HS-27A (cell line): ENCODE measurements around the gene MGAT5.

Experiments
- DNase-seq: peaks from one replicate; pipeline ENCODE4 v3.0.0-alpha.2; 2012; ENCODE audit warnings: low read depth, missing footprints

The MGAT5 gene

DNA sequence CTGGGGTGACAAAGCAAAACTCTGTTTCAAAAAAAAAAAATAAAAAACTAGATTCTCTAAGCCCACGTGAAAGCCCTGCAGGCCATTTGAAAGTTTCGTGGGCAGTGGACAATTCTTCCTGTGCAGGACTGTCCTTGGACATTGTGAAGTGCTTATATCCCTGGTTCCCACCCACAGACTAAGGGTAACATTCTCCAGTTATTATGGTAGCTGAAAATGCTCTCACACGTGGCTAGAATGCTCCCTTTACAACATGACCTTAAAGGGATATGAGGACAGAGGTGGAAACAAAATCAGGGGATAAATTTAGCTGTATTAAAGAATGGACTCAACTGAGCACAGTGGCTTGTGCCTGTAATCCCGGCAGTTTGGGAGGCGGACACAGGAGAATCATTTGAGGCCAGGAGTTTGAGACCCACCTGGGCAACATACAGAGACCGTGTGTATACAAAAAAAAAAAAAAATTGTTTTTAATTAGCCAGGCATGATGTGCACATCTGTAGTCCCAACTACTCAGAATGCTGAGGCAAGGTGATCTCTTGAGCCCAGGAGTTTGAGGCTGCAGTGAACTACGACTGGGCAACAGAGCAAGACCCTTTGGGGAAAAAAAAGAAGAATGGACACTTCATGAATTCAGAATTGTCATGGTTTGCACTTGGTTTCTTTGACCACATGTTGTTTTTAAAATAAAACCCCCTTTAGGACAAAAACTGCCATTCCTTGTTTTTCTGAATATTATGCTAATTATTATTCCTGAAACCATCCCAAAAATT is 167.9 kb downstream of the MGAT5 start:
- no peak for DNase-seq

- no peak for DNase-seq
Measured at GRCh38 chr2:134425724-134426496, 172.0 kb downstream of the MGAT5 start.

DNA sequence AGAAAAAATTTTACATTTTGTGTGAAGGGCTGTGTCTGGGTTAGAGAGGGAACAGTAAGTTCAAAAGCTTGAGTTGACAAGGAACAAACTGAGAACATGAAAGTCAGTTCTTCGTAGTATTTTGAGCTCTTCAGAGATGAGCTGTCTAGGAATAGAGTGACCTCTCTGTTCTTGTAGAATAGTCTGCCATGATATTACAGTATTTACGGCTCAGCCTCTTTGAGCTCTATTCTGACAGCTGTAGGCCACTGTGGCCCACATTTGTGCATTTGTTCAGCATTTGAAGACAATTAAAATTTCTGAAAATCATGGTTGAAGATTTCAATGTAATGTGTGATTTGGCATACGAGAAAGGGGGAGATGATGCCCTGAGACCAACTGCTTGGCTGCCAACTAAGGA is 172.8 kb downstream of the MGAT5 start:
- no peak for DNase-seq

- no peak for DNase-seq
Measured at GRCh38 chr2:134429886-134430285, 176.0 kb downstream of the MGAT5 start.

DNA sequence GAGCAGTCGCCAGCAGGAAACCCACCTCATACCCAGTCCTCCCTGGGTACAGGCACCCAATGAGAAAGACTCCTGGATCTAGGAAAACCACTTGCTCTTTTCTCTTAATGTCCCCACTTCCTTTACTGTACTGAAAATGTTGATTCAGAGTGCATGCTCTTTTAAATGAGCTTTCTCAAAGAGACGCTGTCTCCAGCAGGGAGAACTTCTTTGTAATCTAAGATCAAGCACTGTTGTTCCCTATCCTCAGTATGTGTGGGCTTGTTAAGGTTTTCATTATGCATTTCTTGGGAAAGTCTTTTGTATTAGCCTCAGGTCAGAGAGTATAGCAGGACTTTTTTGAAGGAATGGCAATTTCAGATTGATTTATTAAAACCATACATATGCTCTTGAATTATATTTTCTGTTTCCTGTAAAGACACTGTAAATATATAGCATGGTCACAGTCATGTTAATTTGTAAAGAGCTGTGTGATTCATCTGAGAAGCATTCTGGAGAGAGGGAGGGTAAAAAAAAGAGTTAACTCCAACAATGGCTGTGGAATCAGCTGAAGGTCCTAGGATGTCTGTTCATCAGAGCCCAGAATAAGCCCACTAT is 178.1 kb downstream of the MGAT5 start:
- DNase-seq, result no peak

DNA sequence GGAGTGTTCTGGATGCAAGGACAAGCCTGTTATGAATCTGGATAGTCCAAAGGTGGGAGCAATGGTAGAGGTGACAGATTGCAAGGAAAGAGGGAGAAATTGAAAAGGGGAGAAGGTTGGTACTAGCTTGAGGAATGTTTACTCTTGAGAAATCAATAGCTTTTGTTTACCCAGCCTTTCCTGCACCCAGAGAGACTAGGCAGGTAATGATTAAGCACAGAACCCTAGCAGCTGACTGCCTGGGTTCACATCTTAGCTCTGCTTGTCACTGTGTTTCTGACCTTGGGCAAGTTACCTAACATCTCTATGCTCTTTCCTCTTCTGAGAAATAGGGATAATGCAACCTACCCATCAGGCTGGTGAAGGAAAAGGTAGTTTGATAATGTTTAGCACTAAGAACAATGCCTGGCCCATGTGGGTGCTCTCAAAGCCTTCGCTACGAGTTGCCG is 178.6 kb downstream of the MGAT5 start:
- DNase-seq, result no peak

GRCh38 chr2:134433469-134433868 is 179.6 kb downstream of the MGAT5 start:
- no peak for DNase-seq

DNA sequence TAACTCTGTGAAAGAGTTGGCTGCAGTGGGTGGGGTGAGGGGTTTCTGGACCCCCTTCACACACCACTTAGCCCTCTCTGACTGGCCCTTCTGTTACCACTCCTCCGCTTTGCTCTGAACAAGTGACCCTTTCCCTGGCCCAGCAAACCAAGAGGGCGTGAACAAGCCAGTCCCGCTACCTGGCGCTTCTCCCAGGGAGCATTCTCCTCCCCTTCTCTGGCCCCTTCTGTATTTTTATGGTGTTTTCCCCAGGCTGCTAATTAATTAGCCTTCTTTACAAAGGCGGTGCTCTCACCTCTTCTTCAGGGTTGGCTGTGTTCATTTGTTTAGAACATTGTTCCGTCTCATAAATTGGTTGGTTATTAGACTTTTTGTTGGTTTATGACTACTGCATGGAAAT is 180.1 kb downstream of the MGAT5 start:
- no peak for DNase-seq

GRCh38 chr2:134435505-134435904 is 181.6 kb downstream of the MGAT5 start:
- no peak for DNase-seq

- no peak for DNase-seq
Measured at GRCh38 chr2:134435936-134436335, 182.1 kb downstream of the MGAT5 start.

DNA sequence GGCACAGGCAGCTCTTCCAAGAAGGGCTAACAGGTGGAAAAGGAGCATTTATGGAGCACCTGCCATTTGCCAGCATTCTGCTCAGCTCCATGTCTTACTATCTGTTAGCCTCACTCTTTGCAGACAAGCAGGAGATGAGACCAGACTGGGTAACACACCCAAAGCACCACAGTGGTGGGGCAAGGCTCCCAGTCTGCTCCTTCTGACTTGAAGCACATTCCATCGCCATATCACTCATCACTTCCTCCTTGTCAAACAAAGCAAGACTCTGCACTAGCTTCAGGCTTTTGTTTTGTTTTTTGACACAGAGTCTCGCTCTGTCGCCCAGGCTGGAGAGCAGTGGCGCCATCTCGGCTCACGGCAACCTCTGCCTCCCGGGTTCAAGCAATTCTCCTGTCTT is 182.8 kb downstream of the MGAT5 start:
- DNase-seq, result no peak

- no peak for DNase-seq
Measured at GRCh38 chr2:134438371-134438770, 184.5 kb downstream of the MGAT5 start.

DNA sequence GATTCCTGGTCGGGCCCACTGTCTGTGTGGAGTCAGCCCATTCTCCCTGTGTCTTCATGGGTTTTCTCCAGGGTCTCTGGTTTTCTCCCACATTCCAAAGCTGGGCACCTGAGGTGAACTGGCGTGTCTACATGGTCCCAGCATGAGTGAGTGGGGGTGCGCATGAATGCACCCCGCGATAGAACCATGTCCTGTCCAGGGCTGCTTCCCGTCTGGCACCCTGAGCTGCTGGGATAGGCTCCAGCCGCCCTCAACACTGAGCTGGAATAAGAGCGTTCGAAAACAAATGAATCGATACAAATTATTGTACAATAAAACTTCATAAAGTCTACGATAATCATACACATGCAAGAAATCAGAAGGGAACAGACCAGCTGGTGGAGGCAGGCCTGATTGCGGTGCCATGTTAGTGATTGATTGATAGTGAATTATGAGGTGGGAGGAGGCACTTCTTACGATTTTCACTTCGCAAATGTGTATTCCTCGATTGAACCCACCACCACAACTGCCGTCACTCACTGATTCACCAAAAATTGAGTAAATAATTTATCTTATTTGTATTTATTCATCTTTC is 186.6 kb downstream of the MGAT5 start:
- no peak for DNase-seq

GRCh38 chr2:134441153-134441863 is 187.4 kb downstream of the MGAT5 start:
- no peak for DNase-seq

DNA sequence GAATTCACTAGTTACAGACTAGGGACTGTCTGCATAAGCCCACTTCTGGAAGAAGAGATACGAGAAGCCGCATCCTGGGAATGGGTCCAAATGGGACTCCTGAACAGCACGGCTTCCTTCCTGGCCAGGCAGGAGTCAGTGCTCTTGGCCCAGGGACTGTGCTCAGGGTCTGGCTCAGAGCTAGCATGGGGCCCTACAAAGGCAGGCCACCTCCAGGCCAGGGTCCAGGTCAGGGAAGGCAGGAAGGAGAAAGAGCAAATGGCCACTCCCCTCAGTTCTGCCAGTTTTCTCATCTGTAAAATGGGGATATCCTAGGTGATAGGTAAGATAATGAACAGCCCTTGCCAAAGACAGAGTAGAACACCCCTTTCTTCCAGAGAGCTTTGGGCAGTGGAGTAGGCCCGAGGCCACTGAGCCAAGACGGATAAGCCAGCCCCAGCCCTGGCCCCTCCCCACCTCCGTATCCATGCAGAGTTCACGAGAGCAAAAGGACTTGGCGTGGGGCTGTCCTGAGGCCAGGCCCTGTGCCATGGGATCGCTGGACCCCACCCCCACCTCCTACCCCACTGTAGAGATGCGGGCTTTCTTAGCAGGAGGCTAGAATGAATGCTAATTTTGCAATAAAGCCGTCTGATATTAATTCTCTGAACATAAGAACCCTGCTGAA is 190.1 kb downstream of the MGAT5 start:
- no peak for DNase-seq

DNA sequence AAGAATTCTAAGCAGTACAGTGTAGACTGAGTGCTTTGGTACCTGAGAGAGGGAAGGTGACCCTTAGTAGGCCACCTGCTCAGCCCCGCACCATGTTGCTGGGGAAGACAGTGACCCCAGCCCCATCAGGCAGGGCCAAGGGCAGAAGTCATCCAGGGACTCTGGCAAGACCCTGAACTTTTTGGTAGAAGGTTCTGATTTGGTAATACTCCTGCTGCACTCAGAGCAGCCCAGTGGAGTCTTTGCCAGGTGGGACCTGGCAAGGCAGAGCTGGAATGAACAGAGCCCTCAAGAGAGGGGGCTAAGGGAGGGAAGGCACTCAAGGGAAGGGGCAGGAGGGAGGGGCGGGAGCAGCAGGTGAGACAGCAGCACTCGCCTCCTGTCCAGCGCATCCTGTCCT is 191.2 kb downstream of the MGAT5 start:
- DNase-seq, result no peak

DNA sequence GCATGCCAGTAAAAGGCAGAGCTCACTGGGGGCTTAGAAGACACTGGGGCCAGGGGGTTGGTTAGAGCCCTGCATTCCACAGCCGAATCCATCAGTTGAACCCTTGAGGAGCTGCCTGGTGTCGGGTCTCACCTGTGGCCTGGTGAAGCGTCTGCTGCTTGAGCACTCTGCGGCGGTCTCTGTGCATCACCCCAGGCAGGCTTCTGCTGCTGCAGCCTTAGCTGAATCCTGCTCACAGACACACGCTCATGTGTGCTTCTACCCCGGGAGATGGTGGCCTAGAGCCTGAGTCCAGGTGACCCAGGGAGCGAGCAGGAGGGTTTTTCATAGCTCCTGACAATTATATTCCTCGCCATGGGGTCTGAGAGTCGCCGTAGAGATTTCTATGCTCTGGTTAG is 192.1 kb downstream of the MGAT5 start:
- no peak for DNase-seq

- DNase-seq, result peak; percentile 11
Measured at GRCh38 chr2:134446383-134447017, 192.6 kb downstream of the MGAT5 start.

- no peak for DNase-seq
Measured at GRCh38 chr2:134447669-134448068, 193.8 kb downstream of the MGAT5 start.

DNA sequence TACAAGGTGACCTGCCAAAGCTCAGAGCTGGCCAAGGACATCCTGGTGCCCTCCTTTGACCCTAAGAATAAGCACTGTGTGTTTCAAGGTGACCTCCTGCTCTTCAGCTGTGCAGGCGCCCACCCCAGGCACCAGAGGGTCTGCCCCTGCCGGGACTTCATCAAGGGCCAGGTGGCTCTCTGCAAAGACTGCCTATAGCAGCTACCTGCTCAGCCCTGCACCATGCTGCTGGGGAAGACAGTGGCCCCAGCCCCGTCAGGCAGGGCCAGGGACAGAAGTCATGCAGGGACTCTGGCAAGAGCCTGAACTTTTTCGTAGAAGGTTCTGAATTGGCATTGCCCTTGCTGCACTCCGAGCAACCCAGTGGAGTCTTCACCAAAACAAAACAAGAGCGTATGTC is 194.8 kb downstream of the MGAT5 start:
- no peak for DNase-seq

- no peak for DNase-seq
Measured at GRCh38 chr2:134449157-134449556, 195.3 kb downstream of the MGAT5 start.
